ENCODE data around the gene BFSP2. TPM values are rescaled to one million over a fixed set of nuclear protein-coding genes. Genes with fewer than 3 reads are reported as not detected.

Gene BFSP2
- total and polyA plus RNA-seq, 2 of the 4 experiments (the other 2 are of a cell fraction), result not detected

DNA sequence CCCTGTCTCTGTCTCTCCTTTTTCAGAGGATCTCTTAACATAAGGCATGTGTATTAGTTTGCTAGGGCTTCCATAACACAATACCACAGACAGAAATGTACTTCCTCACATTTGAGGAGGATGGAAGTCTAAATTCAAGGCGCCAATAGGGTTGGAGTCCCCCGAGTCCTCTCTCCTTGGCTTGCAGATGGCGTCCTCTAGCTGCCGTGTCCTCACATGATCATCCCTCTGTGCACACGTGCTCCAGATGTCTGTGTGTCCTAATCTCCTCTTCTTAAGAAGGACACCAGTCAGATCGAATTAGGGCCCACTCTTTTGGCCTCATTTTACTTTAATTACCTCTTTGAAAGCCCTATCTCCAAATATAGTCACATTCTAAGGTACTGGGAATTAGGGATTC is 23.0 kb upstream of the BFSP2 start:
- no peak overlapping the region for H2AFZ ChIP-seq (replicated peaks; ENCODE audit: low read length, poor library complexity)
- H3K56ac ChIP-seq (ENCODE audit: extremely low read depth, insufficient read depth, low read length), result no peak overlapping the region
- H2BK15ac ChIP-seq (ENCODE audit: low read depth, low read length), result no peak overlapping the region
- dilution Hi-C loops (cut with HindIII; ENCODE audit: low sequenced_read_pairs, unreplicated experiment) (no loop called here), in situ Hi-C loops (cut with MboI; ENCODE audit: low sequenced_read_pairs) (no loop called here), intact Hi-C loops (cut with micrococcal nuclease) (loop anchor here (1.0 to 2.0 kb wide), 2 partner anchors 336 to 646 kb away; no protein-coding TSS in a partner anchor)
- no peaks in the 10 kb centered on the region for H3K9me1 ChIP-seq (ENCODE audit: insufficient read depth, low read length)
- no peak overlapping the region for H3K9ac ChIP-seq (ENCODE audit: low read depth, low read length)
- H4K8ac ChIP-seq (ENCODE audit: low read depth in 2 of 2, low read length in 2 of 2), result no peak overlapping the region
- no peak for ATAC-seq (ENCODE audit: low read depth)
- no peaks in the 10 kb centered on the region for H3K36me3 ChIP-seq (ENCODE audit: control insufficient read depth, insufficient read depth, low read length)
- no peak overlapping the region for H3K27ac ChIP-seq (ENCODE audit: insufficient read depth, low read length)
- H3K27me3 ChIP-seq (ENCODE audit: control insufficient read depth, insufficient read depth, low read length), result no peaks in the 10 kb centered on the region
- no TSS peak for BruUV-seq (replicated peaks)
- peaks cover 0 to 3% of the 10 kb centered on the region in 2 experiments; a peak in 1 of 4 replicates for H3K79me1 ChIP-seq (ENCODE audit: low read depth in 1 of 2, low read length in 2 of 2)
- DNase-seq, result no peak
- H2BK20ac ChIP-seq (ENCODE audit: low read depth, low read length), result no peak overlapping the region
- TF ChIP-seq RAD21 (IDR thresholded peaks at IDR 0.05; ENCODE audit: low read length), result peak; percentile 23; the same call in 1 of the 2 replicates
- no peak for TF ChIP-seq FOS (IDR thresholded peaks at IDR 0.05; ENCODE audit: low read depth, low read length)
- ChIA-PET POLR2A (ENCODE audit: unreplicated experiment) (no interaction called here), CTCF (interaction anchor here (0.8 to 3.3 kb wide), 4 partner anchors 10 to 651 kb away, joined by 3 to 23 read pairs (median 4); no protein-coding TSS in a partner anchor)
- no peaks in the 10 kb centered on the region for H4K20me1 ChIP-seq (ENCODE audit: insufficient read depth, low read length)
- no peak overlapping the region for H3K4me3 ChIP-seq (ENCODE audit: insufficient read depth, low read depth, low read length)
- WGBS, 2 experiments (ENCODE audit: extremely low coverage in 2 of 2, insufficient read length in 1 of 2), result 90% methylated on average over 3 of the region's 6 CpGs; no CpG with 5 or more reads in 1 of the 2 experiments
- H3K18ac ChIP-seq (ENCODE audit: low read depth, low read length), result no peak overlapping the region
- no peak overlapping the region for H4K91ac ChIP-seq (ENCODE audit: insufficient read depth, low read depth, low read length)
- no peaks in the 10 kb centered on the region for H3K9me3 ChIP-seq (ENCODE audit: control insufficient read depth, insufficient read depth, low read length)
- no peak overlapping the region for H3K14ac ChIP-seq (replicated peaks; ENCODE audit: low read depth, low read length)
- H3K4me1 ChIP-seq (ENCODE audit: control insufficient read depth, insufficient read depth, low read length), result no peaks in the 10 kb centered on the region
- no peak overlapping the region for H2BK5ac ChIP-seq (ENCODE audit: low read depth, low read length, poor library complexity, severe bottlenecking)
- no peak overlapping the region for H4K5ac ChIP-seq (ENCODE audit: low read depth, low read length)
- no peak overlapping the region for H2AK9ac ChIP-seq (replicated peaks; ENCODE audit: low read depth, low read length, poor library complexity)
- no peak overlapping the region for H3K4ac ChIP-seq (ENCODE audit: low read depth, low read length)
- H2AK5ac ChIP-seq (ENCODE audit: low read depth, low read length), result no peak overlapping the region
- H3K23ac ChIP-seq (ENCODE audit: low read depth, low read length), result no peak overlapping the region
- no peak overlapping the region for H2BK120ac ChIP-seq (ENCODE audit: low read depth, low read length)
- H3K4me2 ChIP-seq (ENCODE audit: low read depth, low read length), result no peak overlapping the region
